Muscle of leg (tissue), 11 donors: ENCODE measurements around the gene CDYL. TPM values are rescaled to one million over a fixed set of nuclear protein-coding genes. Genes with fewer than 3 reads are reported as not detected.
"Not testable (repeated sequence)": the region's sequence is repeated elsewhere in the genome, so short reads cannot be mapped to it uniquely, and the experiment has no call there.

Experiments used
- DNase-seq: peaks from one replicate; pipeline ENCODE4 v3.0.0; 2013
- H3K27ac ChIP-seq: one replicate; pipeline ENCODE4 v1.5.1; 2013; ENCODE audit warnings: mild to moderate bottlenecking, low read length, control low read depth
- H3K27me3 ChIP-seq: one replicate; pipeline ENCODE4 v1.6.1; 2013; ENCODE audit warnings: low read length; ENCODE audit not compliant: control insufficient read depth, insufficient read depth
- H3K36me3 ChIP-seq: one replicate; pipeline ENCODE4 v1.6.1; 2013; ENCODE audit warnings: low read length; ENCODE audit not compliant: control insufficient read depth, insufficient read depth
- H3K4me1 ChIP-seq: one replicate; pipeline ENCODE4 v1.6.1; 2013; ENCODE audit warnings: low read length; ENCODE audit not compliant: control insufficient read depth, insufficient read depth
- H3K4me3 ChIP-seq: one replicate; pipeline ENCODE4 v1.5.1; 2013; ENCODE audit warnings: low read length, control low read depth
- H3K9me3 ChIP-seq: replicated peaks from 2 replicates; pipeline ENCODE4 v1.6.1; 2013; ENCODE audit warnings: low read depth, low read length; ENCODE audit not compliant: control insufficient read depth
- WGBS: methylation state at CpG from one replicate; pipeline ENCODE4 v1.1.5; 2013; ENCODE audit warnings: missing lambda C conversion rate; ENCODE audit not compliant: insufficient coverage; 5-methylcytosine and 5-hydroxymethylcytosine counted together
- polyA plus RNA-seq, 8 donors: library from polyadenylated mRNA; unstranded; fragments of 120-200 nt; gene quantifications; one replicate each; pipeline versions ENCODE4 v1.2.1 to v1.2.3, GENCODE V29; 2013; ENCODE audit warnings: inconsistent platforms in 1 of 8, low replicate concordance in 1 of 8; ENCODE audit not compliant: insufficient read length in 8 of 8, insufficient read depth in 1 of 8
- total RNA-seq: library from RNA; stranded (reverse); fragments of 120-200 nt; gene quantifications from one replicate; pipeline ENCODE4 v1.2.4, GENCODE V29; 2013

The CDYL gene
- total and polyA plus RNA-seq, 9 donors: 15.6 to 75.3 (median 19.9) TPM

GRCh38 chr6:4852186-4852585 lies 76.0 kb downstream of the CDYL start:
- not testable (repeated sequence) for H3K4me3 ChIP-seq, H3K4me1 ChIP-seq, H3K9me3 ChIP-seq, H3K36me3 ChIP-seq, DNase-seq, H3K27me3 ChIP-seq, H3K27ac ChIP-seq
- WGBS: no CpG with 5 or more reads among the region's 1 CpG

GRCh38 chr6:4852938-4853337 lies 76.7 kb downstream of the CDYL start:
- Histone ChIP-seq H3K36me3 (no peaks in the 10 kb centered on the region), H3K4me1 (no peaks in the 10 kb centered on the region), H3K27ac (no peak overlapping the region), H3K9me3 (no peaks in the 10 kb centered on the region), H3K27me3 (no peaks in the 10 kb centered on the region), H3K4me3 (no peak overlapping the region)
- no peak for DNase-seq
- WGBS: 83% methylated on average over 1 of the region's 5 CpGs

- H3K4me1 ChIP-seq: no peaks in the 10 kb centered on the region
- no peaks in the 10 kb centered on the region for H3K9me3 ChIP-seq
- H3K27ac ChIP-seq: no peak overlapping the region
- no peaks in the 10 kb centered on the region for H3K27me3 ChIP-seq
- H3K4me3 ChIP-seq: no peak overlapping the region
- DNase-seq: no peak
- H3K36me3 ChIP-seq: no peaks in the 10 kb centered on the region
- WGBS: 71% methylated on average over 4 of the region's 4 CpGs
Measured at GRCh38 chr6:4853349-4853748, 77.1 kb downstream of the CDYL start.

GRCh38 chr6:4853782-4854511 lies 77.7 kb downstream of the CDYL start:
- Histone ChIP-seq H3K4me1 (no peaks in the 10 kb centered on the region), H3K4me3 (no peak overlapping the region), H3K36me3 (no peaks in the 10 kb centered on the region), H3K27me3 (no peaks in the 10 kb centered on the region), H3K27ac (no peak overlapping the region), H3K9me3 (no peaks in the 10 kb centered on the region)
- no peak for DNase-seq
- 74% methylated on average over 11 of the region's 16 CpGs for WGBS

GRCh38 chr6:4856785-4857184 lies 80.6 kb downstream of the CDYL start:
- no CpG with 5 or more reads among the region's 3 CpGs for WGBS
- H3K4me1 ChIP-seq: no peaks in the 10 kb centered on the region

GRCh38 chr6:4858194-4859015 lies 82.2 kb downstream of the CDYL start:
- Histone ChIP-seq H3K4me3 (no peak overlapping the region), H3K27me3 (no peaks in the 10 kb centered on the region), H3K36me3 (no peaks in the 10 kb centered on the region), H3K9me3 (peaks cover 2% of the 10 kb centered on the region), H3K4me1 (no peaks in the 10 kb centered on the region), H3K27ac (no peak overlapping the region)
- 67% methylated on average over 5 of the region's 8 CpGs for WGBS
- DNase-seq: no peak

More at GRCh38 chr6:4856785-4857184, 80.6 kb downstream of the CDYL start:
- Histone ChIP-seq H3K36me3 (no peaks in the 10 kb centered on the region), H3K27ac (no peak overlapping the region), H3K9me3 (no peaks in the 10 kb centered on the region), H3K27me3 (no peaks in the 10 kb centered on the region), H3K4me3 (no peak overlapping the region)
- no peak for DNase-seq

- Histone ChIP-seq H3K27me3 (no peaks in the 10 kb centered on the region), H3K9me3 (peaks cover 12% of the 10 kb centered on the region), H3K27ac (no peak overlapping the region), H3K4me1 (no peaks in the 10 kb centered on the region), H3K36me3 (no peaks in the 10 kb centered on the region), H3K4me3 (no peak overlapping the region)
- WGBS: no CpG with 5 or more reads among the region's 2 CpGs
- no peak for DNase-seq
Measured at GRCh38 chr6:4860387-4860786, 84.2 kb downstream of the CDYL start.

GRCh38 chr6:4861564-4861963 lies 85.4 kb downstream of the CDYL start:
- WGBS: 100% methylated on average over 2 of the region's 3 CpGs
- H3K36me3 ChIP-seq: no peaks in the 10 kb centered on the region
- H3K4me1 ChIP-seq: no peaks in the 10 kb centered on the region
- no peak for DNase-seq
- no peak overlapping the region for H3K27ac ChIP-seq
- peaks cover 13% of the 10 kb centered on the region for H3K9me3 ChIP-seq
- no peaks in the 10 kb centered on the region for H3K27me3 ChIP-seq
- H3K4me3 ChIP-seq: no peak overlapping the region

GRCh38 chr6:4864519-4864918 lies 88.3 kb downstream of the CDYL start:
- peaks cover 17% of the 10 kb centered on the region for H3K9me3 ChIP-seq
- no peaks in the 10 kb centered on the region for H3K36me3 ChIP-seq
- DNase-seq: no peak
- no peaks in the 10 kb centered on the region for H3K4me1 ChIP-seq
- H3K27me3 ChIP-seq: no peaks in the 10 kb centered on the region
- no peak overlapping the region for H3K4me3 ChIP-seq
- no CpG with 5 or more reads among the region's 3 CpGs for WGBS
- H3K27ac ChIP-seq: no peak overlapping the region

GRCh38 chr6:4865006-4865405 lies 88.8 kb downstream of the CDYL start:
- H3K36me3 ChIP-seq, DNase-seq, H3K27me3 ChIP-seq, H3K4me3 ChIP-seq, H3K27ac ChIP-seq, H3K4me1 ChIP-seq: not testable (repeated sequence)
- 100% methylated on average over 4 of the region's 4 CpGs for WGBS
- peaks cover 18% of the 10 kb centered on the region for H3K9me3 ChIP-seq
